HS-5 (cell line): ENCODE data around the gene PDGFB.

Experiments used
- DNase-seq: peaks from one replicate; pipeline ENCODE4 v3.0.0-alpha.2; 2012; ENCODE audit warnings: low read depth

Gene PDGFB

DNA sequence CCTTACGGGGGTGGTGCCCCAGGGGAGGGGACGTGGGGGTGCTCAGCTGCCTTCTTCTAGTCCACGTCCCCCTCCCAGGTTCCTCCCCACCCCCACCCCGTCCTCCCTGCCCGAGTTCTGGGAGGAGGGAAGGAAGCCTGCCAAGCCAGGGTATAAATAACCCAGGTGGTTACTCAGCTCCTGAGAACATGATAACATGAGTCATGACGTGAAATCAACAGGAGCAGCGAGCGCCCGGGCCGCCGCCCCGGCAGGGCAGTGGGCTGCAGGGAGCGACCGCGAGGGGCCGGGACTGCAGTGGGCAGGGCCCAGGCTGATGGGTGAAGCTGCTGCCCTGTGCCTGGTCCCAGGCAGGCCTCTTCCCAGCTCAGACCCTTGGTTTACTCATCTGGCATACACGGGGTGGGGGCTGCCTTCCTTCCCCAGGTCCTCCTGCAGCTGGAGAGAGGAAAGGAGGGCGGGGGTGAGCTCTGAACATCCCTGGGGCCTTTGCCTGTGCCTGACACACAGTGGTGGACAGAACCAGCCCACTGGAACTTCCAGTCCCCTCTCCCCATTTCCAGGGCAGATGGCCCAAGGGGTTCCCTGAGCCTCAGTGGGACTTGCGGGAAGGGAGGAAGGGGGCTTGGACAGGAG is 8.8 kb upstream of the PDGFB start:
- DNase-seq: peak; percentile 60

DNA sequence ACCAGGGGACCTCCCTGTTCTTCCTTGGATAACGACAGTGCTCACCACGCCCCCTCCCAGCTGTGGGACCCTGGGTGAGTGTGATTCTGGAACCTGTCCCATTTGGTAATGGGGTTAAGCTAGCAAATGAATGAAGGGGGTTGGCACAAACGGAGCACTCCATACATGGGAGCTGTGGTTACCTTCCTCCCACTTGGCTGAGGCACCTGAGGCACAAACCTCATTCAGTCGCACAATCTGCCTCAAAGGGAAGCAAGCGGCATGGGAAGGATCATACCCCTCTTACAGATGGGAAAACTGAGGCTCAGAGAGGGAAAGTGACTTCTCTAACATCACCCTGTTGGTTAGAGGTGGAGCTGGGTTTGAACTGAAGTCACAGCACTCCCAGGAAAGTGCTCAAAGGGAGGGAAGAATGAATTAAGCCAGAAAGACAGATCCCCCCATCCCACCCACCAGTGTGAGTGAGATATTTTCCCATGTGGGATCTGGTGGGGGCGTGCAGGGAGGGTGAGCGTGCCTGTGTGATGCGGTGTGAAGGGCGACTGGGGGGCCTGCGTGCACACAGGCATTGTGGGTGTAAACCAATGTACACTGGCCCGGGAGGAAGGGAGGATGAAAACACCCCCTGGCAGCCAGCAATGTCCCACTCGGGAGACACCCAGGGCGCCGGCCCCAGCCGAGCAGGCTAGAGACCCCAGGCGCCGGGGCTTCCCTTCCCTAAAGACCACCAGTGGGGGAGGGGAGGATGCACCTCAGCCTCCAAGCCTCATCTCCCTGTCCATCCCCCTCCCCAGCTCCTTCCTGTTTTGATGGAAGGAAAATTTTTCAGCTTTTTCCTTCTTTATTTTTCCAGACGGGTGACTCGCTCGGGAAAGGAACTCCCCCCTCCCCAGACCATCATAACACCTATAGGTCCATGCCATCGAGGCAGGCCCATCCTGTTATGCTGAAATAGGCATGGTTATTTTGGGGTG is 8.0 kb upstream of the PDGFB start:
- no peak for DNase-seq

DNA sequence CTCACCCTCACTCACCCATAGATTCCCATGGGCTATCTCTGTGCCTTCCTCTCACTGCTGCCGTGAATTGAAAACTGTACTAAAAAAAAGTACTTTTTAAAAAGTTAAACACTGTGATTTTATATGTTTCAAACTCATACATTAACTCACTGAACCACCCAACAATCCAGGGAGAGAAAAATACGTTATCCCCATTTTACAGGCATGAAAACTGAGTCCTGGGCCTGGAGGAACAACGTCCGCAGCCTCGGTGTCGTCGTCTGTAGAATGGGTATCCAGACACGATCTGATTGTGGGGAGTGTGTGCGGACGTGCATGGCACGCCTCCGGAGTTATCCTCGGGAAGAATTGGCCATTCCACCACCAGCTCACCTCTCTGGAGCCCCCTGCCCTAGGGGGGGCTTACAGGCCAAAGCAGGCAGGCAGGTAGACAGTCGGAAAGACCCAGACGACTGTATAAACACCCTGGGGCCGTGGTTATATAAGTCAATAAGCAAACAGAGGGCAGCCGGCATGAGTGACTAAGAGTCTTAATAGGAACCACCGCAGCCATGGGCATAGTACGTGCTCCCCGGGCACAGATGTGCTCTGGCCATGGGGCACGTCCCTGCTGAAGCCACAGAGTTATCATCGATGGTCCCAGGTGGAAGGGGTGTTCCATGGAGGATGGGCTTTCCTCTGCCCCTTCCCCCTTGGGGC is 7.1 kb upstream of the PDGFB start:
- DNase-seq: no peak

DNA sequence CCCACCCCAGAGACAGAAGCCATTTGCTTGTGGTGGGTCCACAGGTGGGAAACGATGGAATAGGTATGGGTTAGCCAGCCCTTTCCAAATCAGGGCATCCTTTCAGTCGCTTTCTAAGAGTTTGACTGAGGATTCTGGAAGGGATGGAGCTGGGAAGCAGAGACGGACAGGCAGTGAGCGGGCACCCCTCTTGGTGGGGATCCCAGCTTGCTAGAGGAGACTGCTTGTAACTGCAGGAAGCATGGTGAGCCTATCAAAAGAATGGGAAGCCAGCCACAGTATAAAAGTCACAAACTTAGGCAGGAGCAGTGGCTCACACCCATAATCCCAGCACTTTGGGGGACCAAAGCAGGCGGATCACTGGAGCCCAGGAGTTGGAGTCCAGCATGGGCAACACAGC is 6.1 kb upstream of the PDGFB start:
- DNase-seq: no peak

DNA sequence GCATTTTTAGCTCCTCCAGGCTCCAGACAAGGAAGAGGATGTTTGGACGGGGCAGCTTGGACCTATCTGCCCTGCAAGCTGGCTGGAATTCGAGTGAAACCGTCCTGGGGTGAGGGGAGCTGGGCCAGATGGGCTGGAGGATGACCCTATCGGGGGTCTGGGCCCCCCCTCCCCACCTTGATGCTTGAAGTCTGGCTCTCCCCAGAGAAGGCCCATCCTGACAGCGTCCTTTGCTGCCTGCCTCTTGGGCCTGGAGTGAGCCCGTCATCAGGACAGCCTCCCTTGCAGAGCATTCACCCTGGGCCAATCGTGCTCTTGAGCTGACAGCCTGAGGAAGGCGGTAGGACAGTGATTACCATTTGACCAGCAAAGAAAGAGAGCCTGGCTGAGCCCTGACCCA is 5.3 kb upstream of the PDGFB start:
- no peak for DNase-seq

DNA sequence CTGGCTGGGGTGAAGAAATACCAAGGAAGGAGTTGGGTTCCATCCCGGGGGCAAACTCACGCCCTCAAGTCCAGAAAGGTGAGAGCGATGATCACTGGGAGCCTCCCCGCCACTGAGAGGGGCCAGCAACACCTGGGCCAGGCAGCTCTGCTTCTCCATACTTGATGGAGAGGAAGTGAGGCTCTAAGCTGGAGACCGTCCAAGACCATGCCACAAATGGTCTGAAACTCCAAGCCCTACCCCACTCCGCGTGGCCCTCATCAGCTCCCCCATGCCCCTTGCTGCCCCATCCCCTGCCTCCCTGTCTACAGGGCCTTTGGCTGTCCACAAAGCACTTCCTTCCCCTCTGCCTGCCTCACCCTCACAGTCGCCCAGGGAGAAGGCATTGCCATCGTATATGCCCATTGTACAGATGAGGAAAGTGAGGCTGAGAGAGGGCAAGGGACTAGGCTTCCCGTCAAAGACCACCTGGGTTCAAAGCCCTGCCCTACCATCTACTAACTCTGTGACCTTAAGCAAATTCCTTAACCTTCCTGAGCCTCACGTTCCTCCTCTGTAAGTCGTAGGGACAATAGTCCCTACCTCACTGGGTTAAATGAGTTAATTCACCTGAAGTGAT is 4.4 kb upstream of the PDGFB start:
- no peak for DNase-seq

DNA sequence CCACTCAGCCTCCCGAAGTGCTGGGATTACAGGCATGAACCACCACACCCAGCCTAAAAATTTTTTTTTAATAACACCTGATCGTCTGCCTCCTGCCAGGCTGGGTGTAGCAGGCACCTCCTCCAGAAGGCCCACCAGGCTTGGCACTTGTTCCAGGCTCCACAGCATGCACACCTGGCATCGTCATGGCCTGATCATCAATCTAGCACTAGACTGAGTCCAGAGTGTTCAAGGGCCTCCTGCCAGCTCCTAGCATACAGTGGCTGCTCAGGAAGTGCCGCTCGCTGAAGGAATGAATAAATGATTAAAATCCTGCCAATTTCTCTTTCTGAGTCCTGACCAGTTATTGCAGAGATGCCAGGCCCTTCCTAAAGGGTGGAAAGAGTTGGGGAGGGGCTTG is 3.5 kb upstream of the PDGFB start:
- DNase-seq: no peak

DNA sequence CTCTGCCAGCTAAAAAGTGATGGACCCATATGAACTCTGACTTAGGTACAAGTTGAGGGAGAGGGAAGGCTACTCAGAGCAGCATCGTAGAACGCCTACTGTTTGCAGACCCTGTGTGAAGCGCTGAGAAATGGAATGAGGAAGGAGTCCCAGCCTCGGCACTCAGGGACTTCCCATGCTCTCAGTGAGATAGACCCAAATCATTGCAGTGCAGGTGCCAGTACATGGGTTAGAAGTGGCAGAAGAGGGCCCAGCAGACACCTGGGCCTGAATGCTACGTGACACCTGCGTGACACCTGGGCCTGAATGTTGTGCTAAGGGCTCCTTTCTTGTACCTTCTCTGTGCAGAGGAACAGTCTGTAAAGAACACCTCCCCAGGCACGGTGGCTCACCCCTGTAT is 2.6 kb upstream of the PDGFB start:
- DNase-seq: no peak

DNA sequence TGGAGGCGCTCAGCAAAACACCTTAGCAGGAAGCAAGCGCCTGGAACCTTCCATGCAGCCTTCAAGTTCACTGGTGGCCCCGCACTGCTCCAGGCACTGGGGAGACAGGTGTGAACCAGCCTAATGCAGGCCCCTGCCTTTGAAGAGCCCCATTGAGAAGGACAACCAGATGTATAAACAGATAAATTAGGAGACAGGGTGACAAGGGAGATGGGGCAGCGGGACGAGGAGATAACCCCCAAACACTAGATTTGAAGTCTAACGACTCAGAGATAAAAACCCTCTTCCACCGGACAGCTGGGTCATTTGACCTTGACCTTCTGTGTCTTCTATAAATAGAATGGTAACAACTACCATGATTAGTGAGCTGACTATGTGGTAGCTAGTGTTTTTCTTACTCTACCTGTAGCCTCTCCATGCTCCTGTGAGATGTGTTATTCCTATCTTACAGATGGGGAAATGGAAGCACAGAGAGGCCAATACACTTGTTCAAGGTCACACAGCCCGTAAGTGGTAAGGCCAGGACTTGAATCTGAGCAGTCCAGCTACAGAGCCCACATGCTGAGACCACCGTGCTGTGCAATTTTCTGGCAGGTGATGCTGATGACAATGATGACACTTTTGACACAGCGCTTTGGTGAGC is 2.0 kb upstream of the PDGFB start:
- DNase-seq: no peak

DNA sequence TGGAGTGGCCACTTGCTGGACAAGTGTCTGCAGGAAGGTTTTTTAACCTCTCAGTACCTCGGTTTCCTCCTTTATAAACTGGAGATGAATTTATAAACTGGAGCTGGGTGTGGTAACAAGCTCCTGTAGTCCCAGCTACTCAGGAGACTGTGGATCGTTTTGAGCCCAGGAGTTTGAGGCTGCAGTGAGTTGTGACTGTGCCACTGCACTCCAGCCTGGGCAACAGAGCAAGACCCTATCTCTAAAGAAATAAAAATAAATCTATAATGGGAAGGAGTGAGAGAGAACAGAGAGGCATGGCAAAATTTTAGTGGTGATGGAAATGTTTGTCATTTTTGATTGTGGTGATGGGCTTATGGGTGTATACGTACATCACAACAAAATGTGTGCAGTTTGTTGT is 1.4 kb upstream of the PDGFB start:
- no peak for DNase-seq

DNA sequence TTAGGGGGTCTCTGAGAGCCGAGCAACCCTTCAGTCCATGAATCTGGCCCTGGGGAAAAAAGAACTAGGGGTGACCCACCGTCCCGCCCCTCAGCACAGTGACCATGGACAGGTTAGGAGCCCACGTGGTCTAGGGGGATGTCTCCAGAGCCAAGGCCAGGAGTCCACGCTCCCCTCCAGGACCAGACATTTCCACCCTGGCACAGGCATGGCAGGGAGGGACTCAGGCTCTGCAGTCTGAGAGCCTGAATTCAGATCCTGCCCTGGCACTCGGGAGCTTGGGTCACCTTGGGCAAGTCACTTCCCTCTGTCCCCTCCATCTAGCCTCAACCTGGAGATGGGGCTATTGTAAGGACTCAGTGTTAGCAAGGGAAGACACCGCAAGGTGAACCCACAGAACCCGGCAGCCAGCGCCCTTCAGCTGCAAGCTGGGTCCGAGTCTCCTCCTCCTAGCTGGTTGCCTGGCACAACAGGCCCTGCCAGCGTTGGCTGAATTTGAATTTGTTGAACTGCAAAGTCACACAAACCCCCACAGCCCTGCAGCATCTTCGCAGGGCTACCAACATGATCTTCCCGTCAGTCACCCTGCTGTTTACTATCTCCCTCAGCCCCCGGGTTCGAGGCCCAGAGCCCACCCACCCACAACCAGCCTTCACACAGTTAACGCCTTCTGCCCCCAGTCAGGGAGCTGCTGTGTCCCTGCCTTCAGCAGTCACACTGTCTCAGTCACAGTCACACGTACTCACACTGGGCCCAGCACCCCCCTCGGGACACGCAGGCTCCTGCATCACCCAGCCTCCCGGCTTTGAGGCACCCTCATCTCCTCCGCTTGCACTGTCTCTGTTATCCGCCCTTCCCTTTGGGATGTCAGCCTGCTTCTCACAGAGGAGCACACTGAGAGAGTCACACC is 603 bp upstream of the PDGFB start:
- no peak for DNase-seq

DNA sequence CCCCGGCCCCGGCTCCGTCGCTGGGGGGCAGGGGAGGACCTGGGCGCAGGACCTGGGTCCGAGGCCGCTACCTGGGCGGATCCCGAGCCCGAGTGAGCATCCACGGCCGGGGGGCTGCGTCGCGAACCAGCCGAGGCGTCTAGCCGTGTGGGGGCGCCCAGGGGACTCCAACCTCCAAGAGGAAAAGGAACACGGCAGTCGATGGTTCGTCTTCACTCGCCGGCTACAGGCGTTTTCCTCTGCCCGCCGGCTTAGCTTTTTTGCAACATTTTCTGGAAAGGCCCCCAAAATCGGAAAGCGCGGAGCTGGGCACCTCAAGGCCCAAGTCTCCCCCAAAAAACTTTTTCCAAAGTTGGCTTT is 666 bp downstream of the PDGFB start:
- no peak for DNase-seq

DNA sequence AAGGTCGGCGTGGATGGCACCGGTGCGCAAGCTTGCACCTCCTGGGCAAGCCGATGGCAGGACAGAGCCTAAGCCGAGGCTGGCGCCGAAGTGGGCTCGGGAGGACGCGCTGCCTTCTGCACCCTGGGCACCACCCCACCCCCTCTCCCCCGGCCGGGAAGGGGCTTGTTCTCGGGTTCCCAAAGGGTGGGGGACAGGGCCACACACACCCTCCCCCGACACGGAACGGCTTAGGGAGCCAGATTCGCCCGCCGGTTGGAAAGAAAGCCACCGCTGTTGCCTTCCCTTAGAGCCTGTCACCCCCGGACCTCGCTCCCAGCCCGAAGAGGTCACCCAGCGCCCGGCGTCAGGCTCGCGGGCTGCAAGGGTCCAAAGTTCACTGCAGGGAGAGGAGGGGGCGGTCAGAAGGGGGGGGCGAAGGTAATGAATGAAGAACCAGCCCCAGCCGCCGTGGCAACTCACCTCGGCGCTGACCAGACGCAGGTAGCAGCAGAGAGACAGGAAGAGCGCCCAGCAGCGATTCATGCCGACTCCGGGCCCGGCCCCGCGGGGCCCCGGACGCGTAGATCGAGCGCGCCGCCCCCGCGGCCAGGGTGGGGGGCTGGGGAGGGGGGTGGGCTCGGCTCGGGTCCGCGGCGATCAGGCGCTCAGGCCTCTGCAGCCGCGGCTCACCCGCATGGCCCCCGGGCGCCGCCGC is 1.2 kb downstream of the PDGFB start:
- DNase-seq: no peak

DNA sequence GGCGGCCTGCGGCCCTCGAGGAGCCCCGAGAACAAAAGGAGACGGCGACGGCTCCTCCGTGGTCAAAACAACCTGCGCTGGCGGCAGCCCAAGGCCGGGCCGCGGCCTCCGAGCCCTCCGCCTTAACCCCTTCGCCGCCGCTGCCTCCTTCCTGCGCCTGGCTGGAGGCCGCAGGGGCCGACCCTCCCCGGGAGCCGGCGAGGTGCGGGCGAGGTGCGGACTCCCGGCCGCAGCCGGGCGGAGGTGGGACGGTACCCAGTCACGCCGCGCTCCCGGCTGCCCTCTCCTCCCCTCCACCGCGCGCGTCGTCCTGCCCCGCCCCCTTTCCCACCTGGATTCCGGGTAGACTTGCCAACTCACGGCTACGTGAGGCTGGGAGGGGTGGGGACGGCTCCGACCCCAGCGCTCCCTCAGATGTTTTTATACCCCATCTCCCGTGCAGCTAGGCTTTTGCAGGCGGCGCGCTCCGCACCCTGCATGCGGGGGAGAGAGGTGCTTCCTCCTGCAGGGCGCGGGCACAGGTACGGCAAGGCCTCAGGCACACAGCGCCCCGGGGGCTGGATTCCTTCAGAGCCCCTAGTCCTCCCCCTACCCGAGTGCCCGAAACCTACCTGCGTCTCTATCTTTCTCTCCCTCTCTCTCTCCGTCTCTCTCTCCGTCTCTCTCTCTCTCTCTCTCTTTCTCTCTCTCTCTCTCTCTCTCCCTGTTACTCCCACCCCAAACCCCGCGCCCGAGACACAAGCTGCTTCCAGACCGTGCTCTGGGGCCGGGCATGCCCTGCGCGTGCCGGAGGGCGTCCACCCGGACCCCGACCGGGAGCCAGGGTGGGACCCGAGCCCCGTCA is 2.0 kb downstream of the PDGFB start:
- DNase-seq: no peak

DNA sequence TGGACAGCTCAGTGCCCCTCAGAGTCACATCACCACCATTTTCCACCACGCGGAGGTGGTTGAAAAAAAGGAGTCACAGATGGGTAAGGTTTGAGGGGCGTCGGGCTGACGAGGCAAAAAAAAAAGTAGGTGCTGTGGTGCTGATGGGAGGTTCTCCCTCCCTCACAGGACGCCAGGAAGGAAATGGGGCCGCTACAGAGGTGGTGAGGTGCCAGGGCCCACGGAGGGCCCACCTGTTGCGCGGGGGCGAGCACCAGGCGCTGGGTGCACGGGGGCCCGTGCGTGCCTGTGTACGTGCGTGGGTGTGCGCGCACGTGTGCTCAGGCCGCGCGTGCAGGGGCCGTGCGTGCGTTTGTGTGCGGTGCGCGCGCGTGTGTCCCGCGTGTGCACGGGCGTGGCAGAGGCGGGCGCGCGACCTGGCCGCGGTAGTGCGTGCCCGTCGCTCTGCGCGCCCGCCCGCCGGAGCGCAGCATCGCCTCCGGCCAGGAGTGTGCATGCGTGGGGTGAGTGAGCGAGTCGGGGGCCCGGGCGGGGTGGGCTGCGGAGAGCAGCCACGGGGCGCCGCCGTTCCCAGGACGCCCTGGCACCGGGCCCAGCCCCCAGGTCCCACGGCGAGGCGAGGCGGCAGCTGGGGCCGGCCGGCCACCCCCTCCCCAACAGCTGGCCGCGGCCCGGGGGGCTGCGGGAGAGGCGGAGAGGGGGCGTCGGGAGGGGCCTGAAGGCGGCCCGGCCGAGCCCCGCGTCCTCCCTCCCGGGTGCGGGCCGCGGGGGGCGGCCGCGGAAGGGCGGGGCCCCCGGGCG is 2.8 kb downstream of the PDGFB start:
- DNase-seq: no peak

DNA sequence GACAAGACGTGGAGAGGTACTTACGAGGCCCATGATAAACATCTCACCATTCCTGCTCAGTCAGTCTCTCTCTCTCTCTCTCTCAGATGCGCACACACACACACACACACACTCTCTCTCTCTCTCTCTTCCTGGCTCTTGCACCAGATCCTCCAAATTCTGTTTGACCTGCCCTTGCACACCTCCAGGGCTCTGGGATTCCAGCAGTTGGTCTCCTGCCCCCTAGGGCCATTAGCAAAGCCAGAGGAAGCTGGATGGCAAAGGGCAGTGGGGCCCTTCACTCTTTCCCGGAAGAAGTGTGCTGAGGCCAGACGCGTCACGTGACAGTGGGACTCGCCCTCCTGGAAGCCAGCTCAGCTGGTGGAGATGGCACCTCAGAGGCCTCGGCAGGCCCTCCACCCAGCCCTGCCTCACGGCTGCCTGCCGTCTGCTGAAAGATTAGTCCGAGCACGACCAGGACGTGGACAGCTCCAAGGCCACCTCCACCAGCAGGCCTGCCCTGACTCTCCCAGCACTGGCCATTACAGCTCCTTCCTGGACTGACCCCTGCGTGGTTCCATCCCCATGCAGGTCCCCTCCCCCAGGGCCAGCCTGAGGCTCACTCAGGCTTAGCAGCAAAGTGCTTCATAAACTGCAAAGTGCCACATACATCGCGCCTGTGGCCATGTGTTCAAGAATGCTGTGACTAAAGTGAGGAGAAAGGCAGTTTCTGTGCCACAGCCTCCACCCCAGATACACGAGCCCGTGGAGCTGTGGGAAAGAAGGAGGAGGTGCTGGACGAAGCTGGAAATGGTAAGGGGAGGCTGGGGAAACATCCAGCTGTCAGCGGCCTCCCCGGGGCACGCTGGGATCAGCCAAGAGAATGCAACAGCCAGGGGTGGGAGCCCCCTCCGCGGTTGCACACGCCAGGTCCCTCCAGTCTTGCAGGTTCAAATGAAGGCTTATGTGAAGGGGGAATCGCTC is 3.7 kb downstream of the PDGFB start:
- DNase-seq: no peak
